ENCODE results near the gene RABL6.
A peak's percentile ranks its signal among the peaks of the same experiment; 100 is the strongest.
"Not testable (repeated sequence)": the region's sequence is repeated elsewhere in the genome, so short reads cannot be mapped to it uniquely, and the experiment has no call there.

Gene RABL6

GRCh38 chr9:136837856-136838277 is 30.1 kb downstream of the RABL6 start:
- not testable (repeated sequence) for DNase-seq

- no peak for DNase-seq
Measured at GRCh38 chr9:136838314-136839228, 30.8 kb downstream of the RABL6 start.

GRCh38 chr9:136839229-136840139 is 31.7 kb downstream of the RABL6 start:
- no peak for DNase-seq

GRCh38 chr9:136840140-136840876 is 32.6 kb downstream of the RABL6 start:
- DNase-seq = no peak

GRCh38 chr9:136840877-136841645 is 33.3 kb downstream of the RABL6 start:
- no peak for DNase-seq

GRCh38 chr9:136841646-136842379 is 34.1 kb downstream of the RABL6 start:
- not testable (repeated sequence) for DNase-seq

GRCh38 chr9:136842380-136842948 is 34.7 kb downstream of the RABL6 start, which contains the start of gene AJM1:
TSS of gene AJM1 (plus strand) at chr9:136842478. CDS start at chr9:136844415, 1,937 bp downstream.
- peak; percentile 79 for DNase-seq

GRCh38 chr9:136843159-136843800 is 35.5 kb downstream of the RABL6 start:
- not testable (repeated sequence) for DNase-seq

- peak; percentile 62 for DNase-seq
Measured at GRCh38 chr9:136843801-136844740, 36.3 kb downstream of the RABL6 start.

- no peak for DNase-seq
Measured at GRCh38 chr9:136844761-136845464, 37.2 kb downstream of the RABL6 start.

GRCh38 chr9:136845465-136846260 is 37.9 kb downstream of the RABL6 start:
- DNase-seq = no peak

- DNase-seq = no peak
Measured at GRCh38 chr9:136846376-136847087, 38.8 kb downstream of the RABL6 start.

- DNase-seq = no peak
Measured at GRCh38 chr9:136847088-136847825, 39.5 kb downstream of the RABL6 start.

- peak; percentile 83 for DNase-seq
Measured at GRCh38 chr9:136847826-136848392, 40.2 kb downstream of the RABL6 start.

GRCh38 chr9:136848393-136849037 is 40.8 kb downstream of the RABL6 start:
- peak; percentile 41 for DNase-seq
